H9 (cell line): Measurements from ENCODE around the gene PAX6. TPM values are rescaled to one million over a fixed set of nuclear protein-coding genes. Genes with fewer than 3 reads are reported as not detected.

Experiments used
- DNase-seq: peaks from one replicate; pipeline ENCODE4 v3.0.0-alpha.2; 2017
- H2AFZ ChIP-seq: one replicate; pipeline ENCODE4 v1.6.1; 2013; ENCODE audit warnings: mild to moderate bottlenecking, low read length, control low read depth, moderate library complexity
- H2AK5ac ChIP-seq: 2 replicates; pipeline ENCODE4 v1.6.1; 2013; ENCODE audit warnings: low read length, control low read depth, mixed read lengths; ENCODE audit not compliant: insufficient read length
- H2BK120ac ChIP-seq: one replicate; pipeline ENCODE4 v1.6.1; 2013; ENCODE audit warnings: low read depth, mild to moderate bottlenecking, low read length, control low read depth, inconsistent platforms; ENCODE audit not compliant: poor library complexity, severe bottlenecking
- H2BK12ac ChIP-seq: 2 replicates; pipeline ENCODE4 v1.6.1; 2013; ENCODE audit warnings: low read length, control low read depth, mixed read lengths, low read depth; ENCODE audit not compliant: insufficient read length
- H2BK15ac ChIP-seq: 2 replicates; pipeline ENCODE4 v1.6.1; 2013; ENCODE audit warnings: low read depth, low read length, control low read depth
- H2BK20ac ChIP-seq: one replicate; pipeline ENCODE4 v1.6.1; 2013; ENCODE audit warnings: low read depth, mild to moderate bottlenecking, low read length, control low read depth, inconsistent platforms; ENCODE audit not compliant: poor library complexity, severe bottlenecking
- H2BK5ac ChIP-seq: 2 replicates; pipeline ENCODE4 v1.6.1; 2013; ENCODE audit warnings: low read length, control low read depth, mixed read lengths; ENCODE audit not compliant: insufficient read length
- H3K14ac ChIP-seq: 2 replicates; pipeline ENCODE4 v1.6.1; 2013; ENCODE audit warnings: low read length, control low read depth; ENCODE audit not compliant: insufficient read depth
- H3K18ac ChIP-seq: 2 replicates; pipeline ENCODE4 v1.6.1; 2013; ENCODE audit warnings: low read depth, mild to moderate bottlenecking, mixed read lengths, low read length, control low read depth; ENCODE audit not compliant: insufficient read length
- H3K23ac ChIP-seq: 2 replicates; pipeline ENCODE4 v1.6.1; 2013; ENCODE audit warnings: low read length, control low read depth, mixed read lengths, low read depth; ENCODE audit not compliant: insufficient read length
- H3K23me2 ChIP-seq: 2 replicates; pipeline ENCODE4 v1.6.1; 2013; ENCODE audit warnings: low read depth, mild to moderate bottlenecking, mixed read lengths, low read length, control low read depth; ENCODE audit not compliant: insufficient read length, poor library complexity, severe bottlenecking
- H3K27ac ChIP-seq: 2 replicates; pipeline ENCODE4 v1.5.1; 2013; ENCODE audit warnings: low read length, control low read depth, mixed read lengths, low read depth; ENCODE audit not compliant: insufficient read length
- H3K27me3 ChIP-seq: 2 replicates; pipeline ENCODE4 v1.6.1; 2013; ENCODE audit warnings: low read length, control low read depth, inconsistent platforms; ENCODE audit not compliant: insufficient read depth
- H3K4ac ChIP-seq: 2 replicates; pipeline ENCODE4 v1.6.1; 2013; ENCODE audit warnings: low read depth, mild to moderate bottlenecking, control low read depth, inconsistent platforms, low read length, moderate library complexity
- H3K4me1 ChIP-seq: 2 replicates; pipeline ENCODE4 v1.6.1; 2013; ENCODE audit warnings: low read length, control low read depth, inconsistent platforms; ENCODE audit not compliant: insufficient read depth
- H3K4me2 ChIP-seq: 2 replicates; pipeline ENCODE4 v1.6.1; 2013; ENCODE audit warnings: low read length, control low read depth, mixed read lengths; ENCODE audit not compliant: insufficient read length, insufficient read depth
- H3K56ac ChIP-seq: 2 replicates; pipeline ENCODE4 v1.6.1; 2013; ENCODE audit warnings: low read depth, mild to moderate bottlenecking, mixed read lengths, low read length, control low read depth; ENCODE audit not compliant: insufficient read length
- H3K79me1 ChIP-seq: 2 replicates; pipeline ENCODE4 v1.6.1; 2013; ENCODE audit warnings: low read depth, mild to moderate bottlenecking, moderate library complexity, low read length, control low read depth, inconsistent platforms; ENCODE audit not compliant: insufficient read depth, poor library complexity, severe bottlenecking
- H3K79me2 ChIP-seq: 2 replicates; pipeline ENCODE4 v1.6.1; 2013; ENCODE audit warnings: low read length, control low read depth, inconsistent platforms; ENCODE audit not compliant: insufficient read depth
- H3K9ac ChIP-seq: 2 replicates; pipeline ENCODE4 v1.6.1; 2013; ENCODE audit warnings: low read length, control low read depth, mixed read lengths; ENCODE audit not compliant: insufficient read length; ENCODE audit errors: extremely low read depth
- H3K9me3 ChIP-seq: one replicate; pipeline ENCODE4 v1.6.1; 2013; ENCODE audit warnings: low read depth, low read length, inconsistent platforms; ENCODE audit not compliant: control insufficient read depth
- H3T11ph ChIP-seq: one replicate; pipeline ENCODE4 v1.6.1; 2013; ENCODE audit warnings: mild to moderate bottlenecking, low read length, control low read depth, inconsistent platforms
- H4K20me1 ChIP-seq: one replicate; pipeline ENCODE4 v1.6.1; 2013; ENCODE audit not compliant: control insufficient read depth, insufficient read length, insufficient read depth
- H4K5ac ChIP-seq: 2 replicates; pipeline ENCODE4 v1.6.1; 2013; ENCODE audit warnings: low read depth, mild to moderate bottlenecking, mixed read lengths, low read length, control low read depth; ENCODE audit not compliant: insufficient read length
- H4K8ac ChIP-seq: replicated peaks from 2 replicates; pipeline ENCODE4 v1.6.1; 2013; ENCODE audit warnings: low read length, control low read depth, mixed read lengths, low read depth; ENCODE audit not compliant: insufficient read length
- H4K91ac ChIP-seq: 2 replicates; pipeline ENCODE4 v1.6.1; 2013; ENCODE audit warnings: low read depth, mild to moderate bottlenecking, moderate library complexity, mixed read lengths, low read length, control low read depth; ENCODE audit not compliant: insufficient read length
- H3K27ac Mint-ChIP-seq, 3 experiments: 2 replicates in 2 of 3; 3 replicates in 1 of 3; pipeline ENCODE4 v1.8.0; 2020 to 2021; ENCODE audit warnings: mixed read lengths in 3 of 3, mild to moderate bottlenecking in 1 of 3, moderate library complexity in 1 of 3
- H3K27me3 Mint-ChIP-seq: 2 replicates; pipeline ENCODE4 v1.8.0; 2021; ENCODE audit warnings: low read depth, mild to moderate bottlenecking, moderate library complexity, mixed read lengths
- H3K36me3 Mint-ChIP-seq, 3 experiments: 2 replicates in 2 of 3; 3 replicates in 1 of 3; pipeline ENCODE4 v1.8.0; 2020 to 2021; ENCODE audit warnings: low read depth in 3 of 3, mixed read lengths in 3 of 3; ENCODE audit not compliant: insufficient read depth in 1 of 3
- H3K4me1 Mint-ChIP-seq, 2 experiments: 2 replicates each; pipeline ENCODE4 v1.8.0; 2020; ENCODE audit warnings: mixed read lengths in 2 of 2
- H3K4me3 Mint-ChIP-seq, 2 experiments: 2 replicates in 1 of 2; 3 replicates in 1 of 2; pipeline ENCODE4 v1.8.0; 2020 to 2021; ENCODE audit warnings: mild to moderate bottlenecking in 2 of 2, mixed read lengths in 2 of 2, moderate library complexity in 1 of 2
- H3K9me3 Mint-ChIP-seq, 2 experiments: 2 replicates in 1 of 2; 3 replicates in 1 of 2; pipeline ENCODE4 v1.8.0; 2020; ENCODE audit warnings: mild to moderate bottlenecking in 2 of 2, mixed read lengths in 2 of 2, moderate library complexity in 1 of 2
- CTCF ChIP-seq: fragments of 200-600 bp; sonication (generic); conservative IDR thresholded peaks from 3 replicates; pipeline ENCODE4 v1.8.0; 2021; ENCODE audit warnings: antibody characterized with exemption, mild to moderate bottlenecking
- WGBS: extraction: QIAGEN DNeasy Blood & Tissue Kit; methylation state at CpG from one replicate; pipeline ENCODE4 v1.1.7; 2013; ENCODE audit warnings: missing lambda C conversion rate, low lambda C conversion rate, mixed read lengths; ENCODE audit not compliant: insufficient read length; ENCODE audit errors: extremely low coverage; 5-methylcytosine and 5-hydroxymethylcytosine counted together
- total RNA-seq: library from RNA; stranded (reverse); gene quantifications from 2 replicates; pipeline ENCODE4 v1.2.1, GENCODE V29; 2021

PAX6 gene
- total RNA-seq, 1 experiment from 2014 or later = not detected

- H3K27me3 ChIP-seq = peaks cover 82% of the 10 kb centered on the region
- DNase-seq = no peak
- no peak overlapping the region for H2BK12ac ChIP-seq
- H3K4ac ChIP-seq = no peak overlapping the region
- H2BK120ac ChIP-seq = no peak overlapping the region
- H4K8ac ChIP-seq = no peak overlapping the region
- no peak overlapping the region for H3K14ac ChIP-seq
- H2BK15ac ChIP-seq = no peak overlapping the region
- no peak overlapping the region for H4K91ac ChIP-seq
- WGBS = no CpG with 5 or more reads among the region's 48 CpGs
- Mint-ChIP-seq H3K9me3 (peaks cover 3 to 6% of the 10 kb centered on the region in 2 experiments; a peak in 2 of 5 replicates), H3K4me3 (peak overlapping the region in 1 of 2 experiments; percentile 65; a peak in 3 of 5 replicates), H3K27me3 (peaks cover 100% of the 10 kb centered on the region), H3K36me3 (no peaks in the 10 kb centered on the region), H3K27ac (no peak overlapping the region), H3K4me1 (peaks cover 34 to 63% of the 10 kb centered on the region in 2 experiments)
- no peaks in the 10 kb centered on the region for H3K79me2 ChIP-seq
- no peak overlapping the region for H3K9ac ChIP-seq
- H4K5ac ChIP-seq = no peak overlapping the region
- no peak overlapping the region for H2AK5ac ChIP-seq
- H3K4me2 ChIP-seq = peak overlapping the region; percentile 49
- H3K23ac ChIP-seq = no peak overlapping the region
- no peaks in the 10 kb centered on the region for H3K4me1 ChIP-seq
- H3K23me2 ChIP-seq = peaks cover 12% of the 10 kb centered on the region
- no peak for TF ChIP-seq CTCF
- no peak overlapping the region for H3K56ac ChIP-seq
- no peak overlapping the region for H2BK5ac ChIP-seq
- no peak overlapping the region for H3K18ac ChIP-seq
- no peaks in the 10 kb centered on the region for H3K9me3 ChIP-seq
- no peak overlapping the region for H3K27ac ChIP-seq
- no peaks in the 10 kb centered on the region for H3K79me1 ChIP-seq
- H3T11ph ChIP-seq = no peak overlapping the region
- H2BK20ac ChIP-seq = no peak overlapping the region
- no peak overlapping the region for H2AFZ ChIP-seq
- H4K20me1 ChIP-seq = no peaks in the 10 kb centered on the region
These were observed 11.4 kb downstream of the PAX6 start for GRCh38 chr11:31799435-31800397.
